Panc1 (cell line): Measurements from ENCODE around the gene NCOA5. TPM values are rescaled to one million over a fixed set of nuclear protein-coding genes. Genes with fewer than 3 reads are reported as not detected.

Experiments used
- ATAC-seq: fragments of 200-7000 bp; cut with Tn5 transposase; 2 replicates; pipeline ENCODE4 v1.9.1; 2020; ENCODE audit warnings: mild to moderate bottlenecking, moderate library complexity
- BruUV-seq: library from RNA; stranded (reverse); fragments of 400-500 nt; replicated peaks from 2 replicates; lab custom pipeline; 2021; lab: Mats Ljungman, UMichigan
- CTCF ChIA-PET: fragments of 300-600 bp; sonication (Branson Sonifier 250); formaldehyde crosslinking; loops from one replicate; lab custom pipeline; 2022; ENCODE audit warnings: antibody characterized with exemption; lab: Charles Lee
- POLR2A ChIA-PET: fragments of 300-600 bp; sonication (Branson Sonifier 250); formaldehyde crosslinking; loops from one replicate; lab custom pipeline; 2022; ENCODE audit warnings: antibody characterized with exemption; lab: Charles Lee
- DNase-seq: peaks from one replicate; pipeline ENCODE4 v3.0.0-alpha.2; 2010; ENCODE audit warnings: low read depth, low spot score
- H3K27ac ChIP-seq: 2 replicates; pipeline ENCODE4 v1.5.1; 2011; ENCODE audit warnings: mild to moderate bottlenecking, low read length, inconsistent platforms
- H3K27me3 ChIP-seq: fragments of 200-500 bp; sonication (Bioruptor generic); 2 replicates; pipeline ENCODE4 v1.6.0; 2014; ENCODE audit warnings: low read length, inconsistent platforms; ENCODE audit not compliant: control insufficient read depth, insufficient read depth
- H3K36me3 ChIP-seq: fragments of 200-500 bp; sonication (Bioruptor generic); 2 replicates; pipeline ENCODE4 v1.5.1; 2014; ENCODE audit warnings: inconsistent platforms, mild to moderate bottlenecking, low read length, moderate library complexity; ENCODE audit not compliant: control insufficient read depth, insufficient read depth
- H3K4me1 ChIP-seq: 2 replicates; pipeline ENCODE4 v1.5.1; 2011; ENCODE audit warnings: inconsistent platforms, mild to moderate bottlenecking, low read length, moderate library complexity; ENCODE audit not compliant: control insufficient read depth, insufficient read depth
- H3K4me3 ChIP-seq, 2 experiments: 2 replicates each; pipeline ENCODE4 v1.5.1; 2011 to 2012; ENCODE audit warnings: low read depth in 2 of 2, low read length in 2 of 2, mild to moderate bottlenecking in 2 of 2, inconsistent platforms in 1 of 2, moderate library complexity in 1 of 2
- H3K9me3 ChIP-seq: fragments of 200-500 bp; sonication (Bioruptor generic); 2 replicates; pipeline ENCODE4 v1.5.1; 2014; ENCODE audit warnings: low read depth, mild to moderate bottlenecking, inconsistent platforms, low read length, moderate library complexity; ENCODE audit not compliant: control insufficient read depth, insufficient read depth
- CTCF ChIP-seq: fragments of 450-650 bp; IDR thresholded peaks from 2 replicates; pipeline ENCODE4 v1.5.1; 2017; ENCODE audit warnings: mild to moderate bottlenecking
- POLR2AphosphoS5 ChIP-seq: IDR thresholded peaks from 2 replicates; pipeline ENCODE4 v1.6.1; 2012; ENCODE audit warnings: mild to moderate bottlenecking, low read depth, low read length, moderate library complexity
- REST ChIP-seq, 2 experiments: IDR thresholded peaks; 2 replicates each; pipeline ENCODE4 v1.6.1; 2011 to 2012; ENCODE audit warnings: low read depth in 2 of 2, control low read depth in 1 of 2, low read length in 1 of 2, mild to moderate bottlenecking in 1 of 2, moderate library complexity in 1 of 2; ENCODE audit not compliant: insufficient read depth in 1 of 2
- SIN3A ChIP-seq: IDR thresholded peaks from 2 replicates; pipeline ENCODE4 v1.6.1; 2012; ENCODE audit warnings: low read depth, mild to moderate bottlenecking, low read length, moderate library complexity, borderline replicate concordance; ENCODE audit not compliant: insufficient read depth
- TCF7L2 ChIP-seq: IDR thresholded peaks from 2 replicates; pipeline ENCODE4 v1.6.1; 2011; ENCODE audit warnings: mild to moderate bottlenecking, low read depth, low read length, inconsistent platforms
- in situ Hi-C: cut with HindIII; loops from 2 replicates; pipeline ENCODE4 v1.10.0; 2016; ENCODE audit warnings: low sequenced_read_pairs, low pct_unique_long_range_greater_than_20kb
- intact Hi-C: fragments of 100-400 bp; cut with micrococcal nuclease; formaldehyde crosslinking; loops from one replicate; pipeline ENCODE4 v1.10.0; 2022; ENCODE audit not compliant: unreplicated experiment
- total RNA-seq: library from RNA; stranded (reverse); gene quantifications from one replicate; pipeline ENCODE4 v1.2.1, GENCODE V29; 2021; ENCODE audit not compliant: unreplicated experiment

NCOA5 gene
- total RNA-seq, 1 experiment from 2014 or later = 30.6 TPM

- ATAC-seq = no peak
- no peak overlapping the region for H3K27ac ChIP-seq
- TF ChIP-seq TCF7L2 = no peak
- peak; percentile 92 to 98 for TF ChIP-seq REST (IDR thresholded peaks at IDR 0.05; ENCODE audit: insufficient read depth in 1 of 2, low read depth in 2 of 2, low read length in 1 of 2)
- no peak overlapping the region for H3K4me3 ChIP-seq
- H3K4me1 ChIP-seq = no peaks in the 10 kb centered on the region; the same call in 1 of the 2 replicates
- ChIA-PET POLR2A (no interaction called here), CTCF (no interaction called here)
- intact Hi-C loops = no loop called here
- no peaks in the 10 kb centered on the region for H3K9me3 ChIP-seq
- no TSS peak for BruUV-seq
- DNase-seq = no peak
- in situ Hi-C loops = no loop called here
- no peaks in the 10 kb centered on the region for H3K36me3 ChIP-seq
- H3K27me3 ChIP-seq = peaks cover 14% of the 10 kb centered on the region
Observed at GRCh38 chr20:46027245-46027853, 62.4 kb downstream of the NCOA5 start.

- intact Hi-C loops (no loop called here), in situ Hi-C loops (no loop called here)
- Histone ChIP-seq H3K36me3 (no peaks in the 10 kb centered on the region), H3K9me3 (no peaks in the 10 kb centered on the region), H3K4me3 (no peak overlapping the region), H3K27ac (no peak overlapping the region), H3K27me3 (peaks cover 2% of the 10 kb centered on the region; the same call in 1 of the 2 replicates), H3K4me1 (no peaks in the 10 kb centered on the region)
- no peak for TF ChIP-seq SIN3A
- no peak for TF ChIP-seq TCF7L2
- no peak for TF ChIP-seq REST (IDR thresholded peaks at IDR 0.05; ENCODE audit: insufficient read depth in 1 of 2, low read depth in 2 of 2, low read length in 1 of 2)
- no peak for TF ChIP-seq CTCF
- TF ChIP-seq POLR2AphosphoS5 = no peak
- ChIA-PET CTCF (no interaction called here), POLR2A (no interaction called here)
- BruUV-seq = no TSS peak
- ATAC-seq = no peak
- no peak for DNase-seq
Observed at GRCh38 chr20:46025376-46025783, 64.4 kb downstream of the NCOA5 start.
